Measurements from ENCODE around the gene ACTRT2. TPM values are rescaled to one million over a fixed set of nuclear protein-coding genes. Genes with fewer than 3 reads are reported as not detected.

The ACTRT2 gene
- total RNA-seq, 1 experiment from 2014 or later: not detected

DNA sequence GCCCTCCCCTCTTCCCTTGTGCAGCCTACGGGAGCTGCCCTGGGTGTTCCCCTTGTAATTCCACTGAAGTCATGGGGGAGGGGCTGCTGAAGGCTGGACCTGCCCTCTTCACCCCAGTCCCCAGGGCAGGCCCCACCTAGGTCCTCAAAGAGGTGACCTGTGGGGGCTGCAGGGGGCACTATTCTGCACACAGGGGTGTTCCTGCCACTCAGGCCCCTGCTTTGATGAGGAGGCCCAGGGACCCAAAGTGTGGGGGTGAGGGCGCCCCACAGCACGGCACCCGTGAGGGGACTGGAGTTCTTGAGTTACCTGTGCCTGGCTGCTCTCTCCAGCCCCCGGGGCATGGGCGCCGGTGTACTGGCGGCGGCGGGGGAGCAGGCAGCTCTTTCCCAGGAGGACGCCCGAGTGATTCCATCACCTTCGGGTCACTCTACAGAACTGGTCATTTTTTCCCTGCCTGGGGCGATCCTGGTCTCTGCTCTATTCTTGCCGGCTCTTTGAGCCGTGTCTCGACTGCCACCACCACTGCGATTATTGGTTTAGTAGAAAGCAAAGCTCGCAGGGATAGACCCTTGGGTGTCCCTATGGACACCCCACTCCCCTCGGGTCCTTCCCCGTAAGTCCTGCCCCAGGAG is 40.8 kb downstream of the ACTRT2 start:
- no peak overlapping the region for H2BK5ac ChIP-seq (ENCODE audit: insufficient read length, low read length)
- WGBS (ENCODE audit: extremely low coverage, insufficient read length, low lambda C conversion rate): no CpG with 5 or more reads among the region's 21 CpGs
- no peak overlapping the region for H3K56ac ChIP-seq (ENCODE audit: insufficient read length, low read depth, low read length)
- H3K23ac ChIP-seq (ENCODE audit: insufficient read length, low read depth, low read length): no peak overlapping the region
- H3K9me3 ChIP-seq (ENCODE audit: control insufficient read depth, low read depth, low read length): no peaks in the 10 kb centered on the region
- Mint-ChIP-seq H3K4me3 (peak overlapping the region; percentile 38 to 73), H3K27me3 (ENCODE audit: low read depth) (peaks cover 96% of the 10 kb centered on the region), H3K27ac (no peak overlapping the region), H3K9me3 (no peaks in the 10 kb centered on the region), H3K4me1 (peaks cover 3 to 13% of the 10 kb centered on the region in 2 experiments; a peak in 3 of 4 replicates), H3K36me3 (ENCODE audit: insufficient read depth in 1 of 3, low read depth in 3 of 3) (no peaks in the 10 kb centered on the region)
- no peak overlapping the region for H3T11ph ChIP-seq (ENCODE audit: low read length)
- H3K4me1 ChIP-seq (ENCODE audit: insufficient read depth, low read length): no peaks in the 10 kb centered on the region
- no peak overlapping the region for H3K9ac ChIP-seq (ENCODE audit: extremely low read depth, insufficient read length, low read length)
- H2BK120ac ChIP-seq (ENCODE audit: low read depth, low read length, poor library complexity, severe bottlenecking): no peak overlapping the region
- H4K8ac ChIP-seq (replicated peaks; ENCODE audit: insufficient read length, low read depth, low read length): no peak overlapping the region
- H4K91ac ChIP-seq (ENCODE audit: insufficient read length, low read depth, low read length): no peak overlapping the region
- no peaks in the 10 kb centered on the region for H3K79me2 ChIP-seq (ENCODE audit: insufficient read depth, low read length)
- peaks cover 53% of the 10 kb centered on the region for H3K27me3 ChIP-seq (ENCODE audit: insufficient read depth, low read length)
- no peak overlapping the region for H2BK20ac ChIP-seq (ENCODE audit: low read depth, low read length, poor library complexity, severe bottlenecking)
- peak; percentile 36 for DNase-seq
- no peaks in the 10 kb centered on the region for H3K79me1 ChIP-seq (ENCODE audit: insufficient read depth, low read depth, low read length, poor library complexity, severe bottlenecking)
- peaks cover 6% of the 10 kb centered on the region for H3K23me2 ChIP-seq (ENCODE audit: insufficient read length, low read depth, low read length, poor library complexity, severe bottlenecking)
- no peak overlapping the region for H3K14ac ChIP-seq (ENCODE audit: insufficient read depth, low read length)
- no peak overlapping the region for H3K4ac ChIP-seq (ENCODE audit: low read depth, low read length)
- H2BK12ac ChIP-seq (ENCODE audit: insufficient read length, low read depth, low read length): no peak overlapping the region
- no peak overlapping the region for H3K18ac ChIP-seq (ENCODE audit: insufficient read length, low read depth, low read length)
- H4K5ac ChIP-seq (ENCODE audit: insufficient read length, low read depth, low read length): no peak overlapping the region
- H3K4me2 ChIP-seq (ENCODE audit: insufficient read depth, insufficient read length, low read length): peak overlapping the region; percentile 46
- H4K20me1 ChIP-seq (ENCODE audit: control insufficient read depth, insufficient read depth, insufficient read length): no peaks in the 10 kb centered on the region
- H2AFZ ChIP-seq (ENCODE audit: low read length): no peak overlapping the region
- TF ChIP-seq, protein P1, sequence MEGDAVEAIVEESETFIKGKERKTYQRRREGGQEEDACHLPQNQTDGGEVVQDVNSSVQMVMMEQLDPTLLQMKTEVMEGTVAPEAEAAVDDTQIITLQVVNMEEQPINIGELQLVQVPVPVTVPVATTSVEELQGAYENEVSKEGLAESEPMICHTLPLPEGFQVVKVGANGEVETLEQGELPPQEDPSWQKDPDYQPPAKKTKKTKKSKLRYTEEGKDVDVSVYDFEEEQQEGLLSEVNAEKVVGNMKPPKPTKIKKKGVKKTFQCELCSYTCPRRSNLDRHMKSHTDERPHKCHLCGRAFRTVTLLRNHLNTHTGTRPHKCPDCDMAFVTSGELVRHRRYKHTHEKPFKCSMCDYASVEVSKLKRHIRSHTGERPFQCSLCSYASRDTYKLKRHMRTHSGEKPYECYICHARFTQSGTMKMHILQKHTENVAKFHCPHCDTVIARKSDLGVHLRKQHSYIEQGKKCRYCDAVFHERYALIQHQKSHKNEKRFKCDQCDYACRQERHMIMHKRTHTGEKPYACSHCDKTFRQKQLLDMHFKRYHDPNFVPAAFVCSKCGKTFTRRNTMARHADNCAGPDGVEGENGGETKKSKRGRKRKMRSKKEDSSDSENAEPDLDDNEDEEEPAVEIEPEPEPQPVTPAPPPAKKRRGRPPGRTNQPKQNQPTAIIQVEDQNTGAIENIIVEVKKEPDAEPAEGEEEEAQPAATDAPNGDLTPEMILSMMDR (conservative IDR thresholded peaks at IDR 0.05): no peak
- H3K27ac ChIP-seq (ENCODE audit: insufficient read length, low read depth, low read length): no peak overlapping the region
- no peak overlapping the region for H2AK5ac ChIP-seq (ENCODE audit: insufficient read length, low read length)
- no peak overlapping the region for H2BK15ac ChIP-seq (ENCODE audit: low read depth, low read length)
